Measurements from ENCODE around the gene BTG2.

BTG2 gene

DNA sequence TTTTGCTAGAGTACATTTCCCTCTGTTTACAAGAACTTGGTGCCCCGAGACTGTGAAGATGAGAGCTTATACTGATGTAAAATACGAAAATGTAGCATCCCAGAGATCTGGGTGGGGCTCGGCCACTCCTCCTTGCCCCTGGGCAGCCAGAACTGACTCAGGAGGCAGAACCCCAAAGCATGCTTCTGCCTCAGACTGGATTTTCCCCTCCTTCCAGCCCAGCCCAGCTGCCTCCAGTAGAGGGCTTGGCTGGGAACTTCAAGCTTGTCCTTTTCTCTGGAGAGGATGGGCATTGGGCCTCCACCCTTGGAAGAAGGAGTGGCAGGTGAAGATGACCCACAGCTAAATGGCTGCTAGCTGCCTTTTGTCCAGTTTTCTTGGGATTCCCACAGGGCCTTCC is 24.3 kb upstream of the BTG2 start:
- Histone ChIP-seq H3K9ac (ENCODE audit: low read length) (no peak overlapping the region), H3K9me2 (replicated peaks; ENCODE audit: insufficient read depth, low read length) (no peaks in the 10 kb centered on the region)

DNA sequence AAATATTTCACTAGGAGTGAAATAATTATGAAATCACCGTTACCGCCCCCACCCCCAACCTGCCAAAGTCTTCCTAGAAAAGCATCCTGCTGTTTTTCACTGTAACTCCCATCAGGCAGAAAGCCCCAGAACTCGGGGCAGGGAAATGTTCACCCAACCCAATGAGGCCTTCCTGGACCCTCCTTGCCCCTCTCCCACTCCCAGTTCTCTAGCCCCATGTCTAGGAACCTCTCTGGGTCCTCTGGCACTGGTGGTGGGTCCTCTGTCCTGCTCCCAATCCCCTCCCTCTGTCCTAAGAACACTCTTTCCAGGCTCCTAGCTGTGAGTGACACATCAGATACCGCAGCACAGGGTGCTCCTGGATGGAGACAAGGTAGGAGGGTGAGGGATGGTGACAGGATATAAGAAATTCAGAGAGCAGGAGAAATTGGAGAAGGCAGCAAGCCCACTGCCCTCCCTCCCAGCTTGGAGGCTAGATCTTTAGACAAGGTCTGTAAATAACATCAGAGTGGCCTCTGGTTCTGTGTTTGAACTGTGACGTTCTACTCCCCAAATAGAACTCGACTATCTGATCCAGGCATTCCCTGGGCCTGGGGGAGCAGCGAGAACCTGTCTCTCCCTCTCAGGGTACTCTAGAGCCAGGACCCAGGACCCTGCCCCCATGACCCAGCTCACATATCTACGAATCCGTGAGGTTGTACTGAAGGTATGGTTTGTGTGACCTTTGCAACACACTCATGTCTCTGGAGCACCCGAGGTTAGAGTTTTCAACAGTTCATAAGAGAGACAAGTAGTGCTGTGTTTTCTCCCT is 23.3 kb upstream of the BTG2 start:
- Histone ChIP-seq H4K20me1 (ENCODE audit: low read depth, low read length) (no peaks in the 10 kb centered on the region), H3K4me2 (ENCODE audit: low read depth, low read length, poor library complexity, severe bottlenecking) (peak overlapping the region; percentile 68), H3K9me3 (ENCODE audit: insufficient read depth, low read length) (no peaks in the 10 kb centered on the region), H3F3A (ENCODE audit: insufficient read depth) (peaks cover 55% of the 10 kb centered on the region), H3K9ac (ENCODE audit: low read length) (peak overlapping the region; percentile 61), H3K79me2 (ENCODE audit: insufficient read depth, low read length) (peaks cover 12% of the 10 kb centered on the region; the same call in 1 of the 2 replicates), H2AFZ (ENCODE audit: low read depth, low read length, severe bottlenecking) (no peak overlapping the region), H3K9me2 (replicated peaks; ENCODE audit: insufficient read depth, low read length) (no peaks in the 10 kb centered on the region), H3K27ac (ENCODE audit: low read depth, low read length) (peak overlapping the region; percentile 99), H3K36me3 (ENCODE audit: low read length) (no peaks in the 10 kb centered on the region), H3K27me3 (ENCODE audit: low read length) (no peaks in the 10 kb centered on the region), H3K4me3 (ENCODE audit: insufficient read depth, low read length, poor library complexity, severe bottlenecking) (peak overlapping the region; percentile 3)
- TF ChIP-seq EZH2phosphoT487 (conservative IDR thresholded peaks at IDR 0.05; ENCODE audit: low read length), result no peak
- TF ChIP-seq, protein P1, sequence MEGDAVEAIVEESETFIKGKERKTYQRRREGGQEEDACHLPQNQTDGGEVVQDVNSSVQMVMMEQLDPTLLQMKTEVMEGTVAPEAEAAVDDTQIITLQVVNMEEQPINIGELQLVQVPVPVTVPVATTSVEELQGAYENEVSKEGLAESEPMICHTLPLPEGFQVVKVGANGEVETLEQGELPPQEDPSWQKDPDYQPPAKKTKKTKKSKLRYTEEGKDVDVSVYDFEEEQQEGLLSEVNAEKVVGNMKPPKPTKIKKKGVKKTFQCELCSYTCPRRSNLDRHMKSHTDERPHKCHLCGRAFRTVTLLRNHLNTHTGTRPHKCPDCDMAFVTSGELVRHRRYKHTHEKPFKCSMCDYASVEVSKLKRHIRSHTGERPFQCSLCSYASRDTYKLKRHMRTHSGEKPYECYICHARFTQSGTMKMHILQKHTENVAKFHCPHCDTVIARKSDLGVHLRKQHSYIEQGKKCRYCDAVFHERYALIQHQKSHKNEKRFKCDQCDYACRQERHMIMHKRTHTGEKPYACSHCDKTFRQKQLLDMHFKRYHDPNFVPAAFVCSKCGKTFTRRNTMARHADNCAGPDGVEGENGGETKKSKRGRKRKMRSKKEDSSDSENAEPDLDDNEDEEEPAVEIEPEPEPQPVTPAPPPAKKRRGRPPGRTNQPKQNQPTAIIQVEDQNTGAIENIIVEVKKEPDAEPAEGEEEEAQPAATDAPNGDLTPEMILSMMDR (IDR thresholded peaks at IDR 0.05; ENCODE audit: insufficient read depth, low read length, poor library complexity, severe bottlenecking), result no peak

More for the DNA sequence above, 24.3 kb upstream of the BTG2 start:
- Histone ChIP-seq H2AFZ (ENCODE audit: low read depth, low read length, severe bottlenecking) (no peak overlapping the region), H3K36me3 (ENCODE audit: low read length) (no peaks in the 10 kb centered on the region), H3K4me2 (ENCODE audit: low read depth, low read length, poor library complexity, severe bottlenecking) (no peak overlapping the region), H3K27ac (ENCODE audit: low read depth, low read length) (peak overlapping the region; percentile 99), H3K9me3 (ENCODE audit: insufficient read depth, low read length) (no peaks in the 10 kb centered on the region), H3K79me2 (ENCODE audit: insufficient read depth, low read length) (peaks cover 6% of the 10 kb centered on the region; the same call in 1 of the 2 replicates), H3K4me3 (ENCODE audit: insufficient read depth, low read length, poor library complexity, severe bottlenecking) (no peak overlapping the region), H3K27me3 (ENCODE audit: low read length) (no peaks in the 10 kb centered on the region), H3F3A (ENCODE audit: insufficient read depth) (peaks cover 49% of the 10 kb centered on the region), H4K20me1 (ENCODE audit: low read depth, low read length) (no peaks in the 10 kb centered on the region)
- TF ChIP-seq, protein P1 (IDR thresholded peaks at IDR 0.05; ENCODE audit: insufficient read depth, low read length, poor library complexity, severe bottlenecking), result no peak

DNA sequence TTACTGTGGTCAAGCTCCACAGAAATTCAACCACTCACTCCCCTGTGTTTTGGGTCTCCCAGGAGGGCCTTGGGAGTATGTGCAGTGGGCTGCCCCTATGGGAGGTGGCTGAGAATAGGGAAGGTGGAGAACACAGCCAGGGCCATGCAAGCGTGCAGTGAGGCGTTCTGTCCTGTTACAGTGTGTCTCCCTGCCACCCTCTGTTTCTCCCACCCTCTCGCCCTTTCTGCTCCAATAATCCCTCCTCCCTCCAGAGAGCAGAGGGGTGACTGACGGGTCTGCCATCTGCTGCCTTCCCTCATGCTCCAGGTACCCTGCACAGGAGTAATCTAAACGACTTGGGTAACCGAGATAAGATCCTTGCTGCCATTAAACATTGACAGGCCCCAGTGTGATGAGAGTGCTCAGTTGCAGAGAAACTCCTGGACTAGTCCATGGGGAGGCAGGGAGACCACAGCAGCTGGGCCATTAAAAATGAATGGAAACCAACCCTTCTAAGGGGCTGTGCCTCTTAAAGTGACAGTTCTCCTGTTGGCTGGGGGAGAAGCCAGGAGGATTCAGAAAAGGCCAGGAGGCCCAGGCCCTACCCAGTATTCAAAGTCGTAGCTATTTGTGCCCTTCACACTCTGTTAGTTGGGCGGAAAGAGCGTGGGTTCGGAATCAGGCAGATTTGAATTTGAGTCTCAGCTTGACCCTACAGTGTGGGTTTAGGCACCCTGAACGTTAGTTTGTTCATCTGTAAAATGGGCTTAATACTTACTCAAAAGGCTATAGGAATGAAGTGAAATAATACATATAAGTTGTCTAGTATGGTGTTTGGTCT is 22.4 kb upstream of the BTG2 start:
- Histone ChIP-seq H3F3A (ENCODE audit: insufficient read depth) (peaks cover 60% of the 10 kb centered on the region), H3K9me3 (ENCODE audit: insufficient read depth, low read length) (no peaks in the 10 kb centered on the region), H3K27ac (ENCODE audit: low read depth, low read length) (peak overlapping the region; percentile 99), H3K4me3 (ENCODE audit: insufficient read depth, low read length, poor library complexity, severe bottlenecking) (peak overlapping the region; percentile 3), H3K27me3 (ENCODE audit: low read length) (no peaks in the 10 kb centered on the region), H3K79me2 (ENCODE audit: insufficient read depth, low read length) (peaks cover 15% of the 10 kb centered on the region; the same call in 1 of the 2 replicates), H3K36me3 (ENCODE audit: low read length) (no peaks in the 10 kb centered on the region), H3K9ac (ENCODE audit: low read length) (peak overlapping the region; percentile 61), H3K4me2 (ENCODE audit: low read depth, low read length, poor library complexity, severe bottlenecking) (peak overlapping the region; percentile 68), H4K20me1 (ENCODE audit: low read depth, low read length) (no peaks in the 10 kb centered on the region), H3K9me2 (replicated peaks; ENCODE audit: insufficient read depth, low read length) (no peaks in the 10 kb centered on the region), H2AFZ (ENCODE audit: low read depth, low read length, severe bottlenecking) (no peak overlapping the region)
- TF ChIP-seq EZH2phosphoT487 (conservative IDR thresholded peaks at IDR 0.05; ENCODE audit: low read length), result no peak
- TF ChIP-seq, protein P1 (IDR thresholded peaks at IDR 0.05; ENCODE audit: insufficient read depth, low read length, poor library complexity, severe bottlenecking), result no peak
